Right lobe of liver (tissue), 6 donors: ENCODE measurements around the gene TAMALIN. TPM values are rescaled to one million over a fixed set of nuclear protein-coding genes. Genes with fewer than 3 reads are reported as not detected.

Experiments used
- ATAC-seq, 4 donors: fragments of 200-7000 bp; cut with Tn5 transposase; one replicate each; pipeline ENCODE4 v1.9.1; 2020; ENCODE audit warnings: mild to moderate bottlenecking in 4 of 4, moderate library complexity in 4 of 4
- DNase-seq, 3 donors: peaks; one replicate each; pipeline ENCODE4 v3.0.0-alpha.2; 2020
- H3K27ac ChIP-seq, 3 donors: fragments of 200-600 bp; one replicate each; pipeline ENCODE4 v1.8.0; 2022
- H3K27me3 ChIP-seq, 2 donors: fragments of 200-600 bp; one replicate each; pipeline ENCODE4 v1.8.0; 2022
- H3K36me3 ChIP-seq, 4 donors: fragments of 200-600 bp; sonication (generic) in 1 of 4; one replicate each; pipeline versions ENCODE4 v1.5.1 to v1.8.0; 2017 to 2022; ENCODE audit warnings: control low read depth in 1 of 4
- H3K4me1 ChIP-seq, 4 donors: fragments of 200-600 bp; sonication (generic) in 1 of 4; one replicate each; pipeline versions ENCODE4 v1.5.1 to v1.8.0; 2017 to 2022; ENCODE audit warnings: control low read depth in 1 of 4
- H3K4me3 ChIP-seq, 3 donors: fragments of 200-600 bp; one replicate each; pipeline ENCODE4 v1.8.0; 2022
- H3K9me3 ChIP-seq, 4 donors: fragments of 200-600 bp; sonication (generic) in 1 of 4; one replicate each; pipeline versions ENCODE4 v1.5.1 to v1.8.0; 2017 to 2022; ENCODE audit warnings: control low read depth in 1 of 4
- POLR2A ChIP-seq: fragments of 450-650 bp; IDR thresholded peaks from one replicate; pipeline ENCODE4 v1.6.1; 2017; ENCODE audit warnings: antibody characterized with exemption, mild to moderate bottlenecking
- WGBS: methylation state at CpG from one replicate; pipeline ENCODE4 v1.1.6; 2018; ENCODE audit warnings: low coverage, low lambda C conversion rate; ENCODE audit not compliant: insufficient coverage; ENCODE audit errors: missing lambda C conversion rate; 5-methylcytosine and 5-hydroxymethylcytosine counted together
- intact Hi-C, 2 donors: fragments of 100-400 bp; cut with DNase I; formaldehyde crosslinking; loops; one replicate each; pipeline versions ENCODE4 v1.11.2 to v1.14.1; 2022
- total RNA-seq, 6 experiments: library from RNA; depleted of rRNA in 2 of 6; stranded (reverse); fragments of >200 nt in 2 of 6; fragmentation: NEBNext Ultra II Directional in 3 of 6; extraction: Animal tissue kit (Norgen Biotek cat#: 25700) in 3 of 6; gene quantifications; one replicate each; pipeline versions ENCODE4 v1.1.0 to v1.2.4, GENCODE V29; 2016 to 2023
- TF ChIP-seq, protein P1 (sequence below), 4 donors: fragments of 200-600 bp in 3 of 4; fragments of 450-650 bp in 1 of 4; IDR thresholded peaks; one replicate each; pipeline versions ENCODE4 v1.5.1 to v1.8.0; 2016 to 2022; ENCODE audit warnings: antibody characterized with exemption in 4 of 4, mild to moderate bottlenecking in 2 of 4
- donor health status: DM: no; HTN: yes; CAD: no.
- donor health status: DM: no; HTN: no; CAD: no.
- donor health status: DM: no; HTN: no; CAD: no.
- donor health status: DM: no; HTN: yes; CAD: no.
- donor health status: DM: no; HTN: yes; CAD: no.

TAMALIN gene
- total RNA-seq, 6 experiments from 2014 or later = 2.9 to 6.5 (median 3.9) TPM

DNA sequence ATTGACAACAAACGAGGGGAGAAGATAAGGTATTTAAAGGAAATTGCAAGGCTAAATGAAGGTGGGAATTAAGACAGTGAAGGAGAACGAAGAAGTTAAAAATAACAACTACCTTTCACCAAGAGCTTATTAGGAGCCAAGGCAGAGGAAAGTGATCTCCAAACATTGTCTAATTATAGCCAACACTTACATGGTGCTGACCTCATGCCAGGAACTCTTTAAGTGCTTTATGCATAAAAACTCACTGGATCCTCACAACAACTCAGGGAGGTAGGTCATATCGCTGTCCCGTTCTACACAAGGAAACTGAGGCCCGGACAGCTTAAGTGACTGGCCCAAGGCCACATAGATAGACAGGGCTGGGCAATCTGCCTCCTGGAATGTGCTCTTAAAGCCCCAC, 19.5 kb downstream of the TAMALIN start:
- Histone ChIP-seq H3K4me1 (peaks cover 0 to 21% (median 0%) of the 10 kb centered on the region in 4 donors), H3K27me3 (no peaks in the 10 kb centered on the region), H3K27ac (no peak overlapping the region), H3K4me3 (no peak overlapping the region), H3K36me3 (no peaks in the 10 kb centered on the region), H3K9me3 (no peaks in the 10 kb centered on the region)
- DNase-seq = no peak
- intact Hi-C loops = loop anchor here (5.0 kb wide), 2 partner anchors 51 to 56 kb away; partner anchors contain the start of gene SMIM41 (in 1 of the 2)
- WGBS = 49% methylated on average over 5 of the region's 5 CpGs
- TF ChIP-seq, protein P1, sequence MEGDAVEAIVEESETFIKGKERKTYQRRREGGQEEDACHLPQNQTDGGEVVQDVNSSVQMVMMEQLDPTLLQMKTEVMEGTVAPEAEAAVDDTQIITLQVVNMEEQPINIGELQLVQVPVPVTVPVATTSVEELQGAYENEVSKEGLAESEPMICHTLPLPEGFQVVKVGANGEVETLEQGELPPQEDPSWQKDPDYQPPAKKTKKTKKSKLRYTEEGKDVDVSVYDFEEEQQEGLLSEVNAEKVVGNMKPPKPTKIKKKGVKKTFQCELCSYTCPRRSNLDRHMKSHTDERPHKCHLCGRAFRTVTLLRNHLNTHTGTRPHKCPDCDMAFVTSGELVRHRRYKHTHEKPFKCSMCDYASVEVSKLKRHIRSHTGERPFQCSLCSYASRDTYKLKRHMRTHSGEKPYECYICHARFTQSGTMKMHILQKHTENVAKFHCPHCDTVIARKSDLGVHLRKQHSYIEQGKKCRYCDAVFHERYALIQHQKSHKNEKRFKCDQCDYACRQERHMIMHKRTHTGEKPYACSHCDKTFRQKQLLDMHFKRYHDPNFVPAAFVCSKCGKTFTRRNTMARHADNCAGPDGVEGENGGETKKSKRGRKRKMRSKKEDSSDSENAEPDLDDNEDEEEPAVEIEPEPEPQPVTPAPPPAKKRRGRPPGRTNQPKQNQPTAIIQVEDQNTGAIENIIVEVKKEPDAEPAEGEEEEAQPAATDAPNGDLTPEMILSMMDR (IDR thresholded peaks at IDR 0.05) = no peak
- TF ChIP-seq POLR2A = no peak
- ATAC-seq = no peak

DNA sequence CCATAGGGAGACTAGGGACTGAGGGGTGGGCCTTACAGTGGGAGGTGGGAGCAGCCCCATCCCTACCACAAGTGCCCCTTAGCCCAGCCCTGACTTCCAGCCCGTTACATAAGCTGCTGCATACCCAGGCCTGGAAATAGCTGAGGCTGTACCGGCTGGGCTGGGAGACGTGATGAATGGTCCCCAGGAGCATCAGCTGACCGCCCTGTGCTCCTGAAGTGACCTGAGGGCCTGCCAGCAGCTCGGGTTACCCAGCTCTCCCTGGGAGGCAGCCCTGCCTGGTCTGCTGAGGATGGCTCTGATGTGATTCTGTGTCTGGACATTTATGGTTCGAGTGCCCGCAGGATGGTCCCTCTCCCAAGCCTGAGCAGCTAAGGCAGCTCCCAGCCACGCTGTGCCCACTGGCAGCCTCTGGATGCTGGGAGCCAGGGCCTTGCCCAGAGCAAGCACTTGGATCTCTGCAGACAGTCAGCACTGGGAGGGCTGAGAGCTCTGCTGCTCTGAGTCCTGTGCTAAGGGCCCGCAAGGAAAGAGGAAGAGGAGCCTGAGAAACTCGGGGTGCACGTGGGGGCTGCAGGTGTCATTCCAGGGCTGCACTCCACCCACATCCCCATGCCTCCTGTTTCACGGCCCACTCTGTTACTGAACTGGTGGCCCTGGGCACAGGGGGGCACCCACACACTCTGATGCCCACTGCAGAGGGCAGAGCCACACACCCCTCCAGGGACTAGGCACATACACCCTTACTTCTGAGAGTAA, 20.5 kb downstream of the TAMALIN start:
- H3K27ac ChIP-seq = no peak overlapping the region
- no peaks in the 10 kb centered on the region for H3K9me3 ChIP-seq
- H3K4me3 ChIP-seq = no peak overlapping the region
- intact Hi-C loops = loop anchor here (5.0 kb wide), 2 partner anchors 50 to 55 kb away; partner anchors contain the start of gene SMIM41 (in 1 of the 2)
- H3K27me3 ChIP-seq = no peaks in the 10 kb centered on the region
- no peaks in the 10 kb centered on the region for H3K36me3 ChIP-seq
- DNase-seq = no peak
- ATAC-seq = no peak
- H3K4me1 ChIP-seq = peaks cover 0 to 25% (median 0%) of the 10 kb centered on the region in 4 donors
- TF ChIP-seq, protein P1 (IDR thresholded peaks at IDR 0.05) = no peak
- no peak for TF ChIP-seq POLR2A
- no CpG with 5 or more reads among the region's 12 CpGs for WGBS

DNA sequence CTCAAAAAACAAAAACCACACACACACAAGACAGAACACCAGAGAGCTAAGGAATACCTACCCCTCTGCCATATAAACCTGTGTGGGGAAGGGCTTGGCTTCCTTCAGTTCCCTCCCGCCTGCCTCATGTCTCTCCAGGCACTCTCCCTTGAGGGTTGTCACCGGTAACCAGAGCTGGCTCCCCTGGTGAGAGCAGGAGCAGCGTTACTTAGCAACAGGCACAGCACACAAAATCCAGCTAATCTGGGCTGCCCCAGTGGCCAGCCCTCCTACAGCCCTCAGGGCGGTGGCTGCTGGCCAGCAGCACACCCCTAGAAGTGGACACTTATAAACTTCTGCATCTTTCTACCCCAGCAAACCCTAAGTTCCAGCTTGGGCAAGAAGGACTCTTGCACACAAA, 22.9 kb downstream of the TAMALIN start:
- intact Hi-C loops = loop anchor here (5.0 kb wide), 2 partner anchors 48 to 53 kb away; partner anchors contain the start of gene SMIM41 (in 1 of the 2)
- no peak overlapping the region for H3K4me3 ChIP-seq
- H3K27ac ChIP-seq = no peak overlapping the region
- ATAC-seq (no peak), DNase-seq (no peak)
- WGBS = 66% methylated on average over 4 of the region's 4 CpGs
- TF ChIP-seq, protein P1 (IDR thresholded peaks at IDR 0.05) = no peak
- TF ChIP-seq POLR2A = no peak
- H3K9me3 ChIP-seq = no peaks in the 10 kb centered on the region
- H3K4me1 ChIP-seq = peaks cover 0 to 21% (median 0%) of the 10 kb centered on the region in 4 donors
- H3K36me3 ChIP-seq = no peaks in the 10 kb centered on the region
- no peaks in the 10 kb centered on the region for H3K27me3 ChIP-seq

DNA sequence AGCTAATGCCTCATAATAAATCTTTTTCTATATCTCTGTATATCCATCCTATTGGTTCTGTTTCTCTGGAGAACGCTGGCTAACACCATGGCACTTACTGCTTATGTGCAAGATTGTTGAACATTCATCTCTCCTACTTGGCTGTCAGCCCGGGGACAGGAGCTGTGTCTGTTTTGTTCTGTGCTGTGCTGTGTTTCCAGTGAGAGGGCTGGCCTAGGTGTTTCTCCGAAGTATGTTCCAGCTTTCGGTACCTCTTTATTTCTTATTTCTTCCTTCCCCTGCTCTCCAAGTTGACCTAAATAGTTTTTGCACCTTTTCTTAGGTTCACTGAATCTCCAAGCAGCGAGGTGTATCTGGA, 25.7 kb downstream of the TAMALIN start:
- Histone ChIP-seq H3K9me3 (no peaks in the 10 kb centered on the region), H3K27me3 (no peaks in the 10 kb centered on the region), H3K27ac (peak overlapping the region; percentile 40 to 94 (median 85)), H3K4me3 (peak overlapping the region in 2 of 3 donors; percentile 19 to 42), H3K4me1 (peaks cover 0 to 17% (median 0%) of the 10 kb centered on the region in 4 donors), H3K36me3 (no peaks in the 10 kb centered on the region)
- TF ChIP-seq, protein P1 (IDR thresholded peaks at IDR 0.05) = no peak
- no peak for TF ChIP-seq POLR2A
- 3% methylated on average over 5 of the region's 5 CpGs for WGBS
- peak; percentile 54 to 67 (median 60) for ATAC-seq
- DNase-seq = peak in 2 of 3 donors; percentile 57 to 86
- intact Hi-C loops = no loop called here
